Activated CD4-positive, alpha-beta T cell treated with anti-CD3 and anti-CD28 coated beads, Interleukin-2, amount 10 ng/mL, durations not matched to agents 7 days and 5 days (primary cell): ENCODE measurements around the gene GGA2. TPM values are rescaled to one million over a fixed set of nuclear protein-coding genes. Genes with fewer than 3 reads are reported as not detected.
A peak's percentile ranks its signal among the peaks of the same experiment; 100 is the strongest.
"Not testable (repeated sequence)": the region's sequence is repeated elsewhere in the genome, so short reads cannot be mapped to it uniquely, and the experiment has no call there.

ENCODE experiments used
- CTCF ChIA-PET: fragments of 350-600 bp; sonication (Branson Sonifier 250); formaldehyde crosslinking; loops from one replicate; lab custom pipeline; 2021; ENCODE audit warnings: antibody characterized with exemption; lab: Charles Lee
- POLR2A ChIA-PET: fragments of 350-600 bp; sonication (Branson Sonifier 250); formaldehyde crosslinking; loops from one replicate; lab custom pipeline; 2021; ENCODE audit warnings: antibody characterized with exemption; lab: Charles Lee
- DNase-seq: peaks from one replicate; pipeline ENCODE4 v3.0.0-alpha.2; 2020
- H3K27ac Mint-ChIP-seq: one replicate; pipeline ENCODE4 v1.8.0; 2021; ENCODE audit warnings: mild to moderate bottlenecking, moderate library complexity, mixed read lengths
- H3K27me3 Mint-ChIP-seq: one replicate; pipeline ENCODE4 v1.8.0; 2021; ENCODE audit warnings: mixed read lengths
- H3K36me3 Mint-ChIP-seq: one replicate; pipeline ENCODE4 v1.8.0; 2021; ENCODE audit warnings: low read depth, mixed read lengths
- H3K4me1 Mint-ChIP-seq: one replicate; pipeline ENCODE4 v1.8.0; 2021; ENCODE audit warnings: mixed read lengths
- H3K4me3 Mint-ChIP-seq: one replicate; pipeline ENCODE4 v1.8.0; 2021; ENCODE audit warnings: mild to moderate bottlenecking, moderate library complexity, mixed read lengths
- H3K9me3 Mint-ChIP-seq: one replicate; pipeline ENCODE4 v1.8.0; 2021; ENCODE audit warnings: mixed read lengths
- total RNA-seq, 2 experiments: library from RNA; stranded (reverse); gene quantifications; one replicate each; pipeline ENCODE4 v1.2.3, GENCODE V29; 2021

GGA2 gene
- total RNA-seq, 2 experiments from 2014 or later: 121 to 131 TPM

- H3K9me3 Mint-ChIP-seq: no peaks in the 10 kb centered on the region
- no peaks in the 10 kb centered on the region for H3K27me3 Mint-ChIP-seq
- H3K27ac Mint-ChIP-seq: peak overlapping the region; percentile 93
Observed at GRCh38 chr16:23452221-23452571, 58.1 kb downstream of the GGA2 start.

DNA sequence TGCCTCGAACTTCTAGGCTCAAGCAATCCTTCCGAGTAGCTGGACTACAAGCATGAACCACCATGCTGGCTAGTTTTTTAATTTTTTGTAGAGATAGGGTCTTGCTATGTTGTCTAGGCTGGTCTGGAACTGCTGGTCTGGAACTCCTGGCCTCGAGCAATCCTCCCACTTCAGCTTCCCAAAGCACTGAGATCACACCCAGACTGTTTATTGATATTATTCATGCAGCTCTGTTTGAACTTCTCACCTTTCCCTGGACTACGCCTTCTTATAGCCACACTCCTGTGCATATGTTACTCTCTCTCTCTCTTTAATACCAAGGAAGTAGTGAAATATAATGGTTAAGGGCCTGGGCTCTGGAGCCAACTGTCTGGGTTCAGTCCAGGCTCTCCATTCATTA, 61.9 kb downstream of the GGA2 start:
- Mint-ChIP-seq H3K36me3 (peaks cover 6% of the 10 kb centered on the region), H3K27me3 (no peaks in the 10 kb centered on the region), H3K27ac (no peak overlapping the region), H3K4me1 (peaks cover 23% of the 10 kb centered on the region), H3K9me3 (no peaks in the 10 kb centered on the region), H3K4me3 (no peak overlapping the region)
- ChIA-PET POLR2A (no interaction called here), CTCF (no interaction called here)
- DNase-seq: no peak

More at GRCh38 chr16:23452221-23452571, 58.1 kb downstream of the GGA2 start:
- Mint-ChIP-seq H3K4me1 (peaks cover 21% of the 10 kb centered on the region), H3K36me3 (peaks cover 1% of the 10 kb centered on the region), H3K4me3 (peak overlapping the region; percentile 97)
- ChIA-PET POLR2A (no interaction called here), CTCF (interaction anchor here (1.0 to 1.3 kb wide), 2 partner anchors 15 to 16 kb away, joined by 3 to 9 read pairs; no protein-coding TSS in a partner anchor)
- no peak for DNase-seq

GRCh38 chr16:23437542-23437941, 72.8 kb downstream of the GGA2 start:
- CTCF ChIA-PET: interaction anchor here (0.5 to 1.2 kb wide), 2 partner anchors 15 to 864 kb away, joined by 3 to 4 read pairs; partner anchors contain the start of gene COG7
- H3K27me3 Mint-ChIP-seq, POLR2A ChIA-PET, H3K4me3 Mint-ChIP-seq, H3K27ac Mint-ChIP-seq, H3K4me1 Mint-ChIP-seq, H3K9me3 Mint-ChIP-seq, DNase-seq: not testable (repeated sequence)
- peaks cover 23% of the 10 kb centered on the region for H3K36me3 Mint-ChIP-seq

DNA sequence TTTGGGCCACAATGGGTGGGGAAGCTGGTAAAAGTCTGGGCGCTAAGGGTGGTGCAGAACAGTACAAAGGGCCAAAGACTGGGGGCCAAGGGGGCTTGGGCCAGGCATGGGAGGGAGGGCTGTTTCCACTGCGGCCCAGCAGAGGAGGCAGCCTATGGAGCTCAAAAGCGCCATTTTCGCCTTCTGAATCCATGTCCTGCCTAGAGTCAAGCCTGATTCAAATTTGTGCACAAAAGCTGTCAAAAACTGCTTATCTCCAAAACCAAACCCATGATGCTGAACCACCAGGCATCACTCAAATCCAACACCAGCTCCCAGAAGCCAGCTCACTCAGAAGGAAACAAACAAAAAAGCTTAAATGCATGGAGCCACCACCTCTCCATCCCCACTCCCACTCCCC, 73.3 kb downstream of the GGA2 start:
- ChIA-PET POLR2A (no interaction called here), CTCF (interaction anchor here (1.2 kb wide), 1 partner anchor 16 kb away, joined by 3 read pairs; the partner anchor contains the start of gene COG7)
- no peak overlapping the region for H3K27ac Mint-ChIP-seq

DNA sequence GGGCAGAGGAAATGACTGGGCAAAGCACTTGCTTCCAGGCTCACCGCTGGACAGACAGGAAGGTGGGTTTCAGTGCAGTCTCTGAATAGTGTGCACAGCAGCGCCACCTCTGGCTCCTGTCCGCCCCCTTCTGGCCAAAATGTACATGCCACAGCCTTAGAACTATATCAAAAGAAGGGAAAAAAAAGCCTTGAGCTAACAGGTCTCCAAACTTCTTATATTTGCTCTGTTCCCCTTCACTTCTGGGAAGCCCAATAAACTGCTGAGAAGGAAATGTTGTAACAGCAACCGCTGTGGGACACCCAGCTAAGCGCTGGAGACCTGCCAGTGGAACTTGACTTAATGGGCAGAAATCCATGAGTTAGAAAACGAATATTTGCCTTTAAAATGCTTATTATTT, 74.8 kb downstream of the GGA2 start:
- Mint-ChIP-seq H3K27ac (no peak overlapping the region), H3K36me3 (peaks cover 21% of the 10 kb centered on the region), H3K4me3 (no peak overlapping the region), H3K9me3 (no peaks in the 10 kb centered on the region), H3K27me3 (no peaks in the 10 kb centered on the region), H3K4me1 (no peaks in the 10 kb centered on the region)
- CTCF ChIA-PET: interaction anchor here (0.6 to 3.0 kb wide), 16 partner anchors 8 to 639 kb away, joined by 3 to 15 read pairs (median 3); no protein-coding TSS in a partner anchor
- POLR2A ChIA-PET: no interaction called here
- peak; percentile 73 for DNase-seq

More for the DNA sequence above, 73.3 kb downstream of the GGA2 start:
- no peak for DNase-seq
- H3K4me1 Mint-ChIP-seq: no peaks in the 10 kb centered on the region
- no peaks in the 10 kb centered on the region for H3K9me3 Mint-ChIP-seq
- no peaks in the 10 kb centered on the region for H3K27me3 Mint-ChIP-seq
- no peak overlapping the region for H3K4me3 Mint-ChIP-seq
- peaks cover 24% of the 10 kb centered on the region for H3K36me3 Mint-ChIP-seq

- H3K27me3 Mint-ChIP-seq: no peaks in the 10 kb centered on the region
- H3K36me3 Mint-ChIP-seq: peaks cover 22% of the 10 kb centered on the region
- CTCF ChIA-PET: interaction anchor here (0.6 to 3.0 kb wide), 10 partner anchors 8 to 251 kb away, joined by 3 to 15 read pairs (median 4); partner anchors contain the start of gene SCNN1G
- no peaks in the 10 kb centered on the region for H3K4me1 Mint-ChIP-seq
- H3K27ac Mint-ChIP-seq: no peak overlapping the region
- POLR2A ChIA-PET: no interaction called here
- peak; percentile 60 for DNase-seq
- no peak overlapping the region for H3K4me3 Mint-ChIP-seq
- H3K9me3 Mint-ChIP-seq: no peaks in the 10 kb centered on the region
Observed at GRCh38 chr16:23434380-23434779, 75.9 kb downstream of the GGA2 start.

DNA sequence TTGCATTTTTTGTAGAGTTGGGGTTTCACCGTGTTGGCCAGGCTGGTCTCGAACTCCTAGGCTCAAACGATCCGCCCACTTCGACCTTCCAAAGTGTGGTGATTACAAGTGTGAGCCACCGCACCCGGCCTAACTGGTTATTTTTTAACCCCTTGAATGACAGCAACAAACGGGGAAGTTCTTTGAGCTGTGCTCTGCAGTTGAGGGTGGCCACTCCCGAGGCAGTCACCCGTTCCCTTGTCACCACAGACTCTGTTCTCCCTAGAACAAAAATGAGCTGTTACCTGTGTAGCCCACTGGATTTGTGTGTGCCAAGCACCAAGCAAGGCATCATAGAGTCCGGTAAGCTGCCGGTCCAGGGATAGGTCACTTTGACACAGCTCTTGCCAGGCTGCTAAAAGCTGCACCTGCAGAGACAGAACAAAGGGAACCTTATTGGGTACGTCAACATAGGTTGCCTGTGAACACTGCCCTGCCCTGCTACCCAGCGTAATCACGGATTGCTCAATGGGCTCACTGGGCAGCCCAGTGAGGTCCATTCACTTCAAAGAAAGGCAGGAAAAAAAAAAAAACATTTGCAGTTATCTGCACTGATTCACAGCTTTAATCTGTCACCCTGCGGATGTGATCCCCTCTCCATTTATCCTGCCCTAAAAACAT, 76.9 kb downstream of the GGA2 start:
- POLR2A ChIA-PET: no interaction called here
- Mint-ChIP-seq H3K27me3 (no peaks in the 10 kb centered on the region), H3K27ac (no peak overlapping the region), H3K36me3 (peaks cover 19% of the 10 kb centered on the region), H3K9me3 (no peaks in the 10 kb centered on the region), H3K4me1 (no peaks in the 10 kb centered on the region), H3K4me3 (no peak overlapping the region)
- CTCF ChIA-PET: interaction anchor here (0.5 to 3.0 kb wide), 9 partner anchors 8 to 362 kb away, joined by 3 to 15 read pairs (median 4); partner anchors contain the start of gene SCNN1G
- no peak for DNase-seq

GRCh38 chr16:23432176-23433128, 77.8 kb downstream of the GGA2 start:
- ChIA-PET CTCF (interaction anchor here (0.6 kb wide), 3 partner anchors 73 to 198 kb away, joined by 3 read pairs; no protein-coding TSS in a partner anchor), POLR2A (no interaction called here)
- no peaks in the 10 kb centered on the region for H3K4me1 Mint-ChIP-seq
- no peak overlapping the region for H3K4me3 Mint-ChIP-seq
- no peaks in the 10 kb centered on the region for H3K27me3 Mint-ChIP-seq
- no peaks in the 10 kb centered on the region for H3K9me3 Mint-ChIP-seq
- H3K36me3 Mint-ChIP-seq: peaks cover 17% of the 10 kb centered on the region
- no peak for DNase-seq
- no peak overlapping the region for H3K27ac Mint-ChIP-seq

DNA sequence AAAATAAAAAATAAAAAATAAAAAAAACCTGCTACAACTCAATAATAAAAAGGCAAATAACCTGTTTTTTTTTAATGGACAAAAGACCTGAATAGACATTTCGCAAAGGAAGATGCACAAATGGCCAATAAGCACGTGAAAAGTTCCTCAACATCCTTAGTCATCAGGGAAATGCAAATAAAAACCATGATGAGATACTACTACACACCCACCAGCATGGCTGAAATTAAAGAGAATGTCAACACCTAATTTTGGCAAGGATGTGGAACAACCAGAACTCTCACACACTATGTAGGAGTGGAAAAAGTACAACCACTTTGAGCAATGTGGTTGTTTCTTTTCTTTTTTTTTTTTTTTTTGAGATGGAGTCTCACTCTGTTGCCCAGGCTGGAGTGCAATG, 81.9 kb downstream of the GGA2 start:
- no peaks in the 10 kb centered on the region for H3K9me3 Mint-ChIP-seq
- peaks cover 17% of the 10 kb centered on the region for H3K36me3 Mint-ChIP-seq
- CTCF ChIA-PET: interaction anchor here (1.1 kb wide), 1 partner anchor 112 kb away, joined by 4 read pairs; no protein-coding TSS in a partner anchor
- no peak overlapping the region for H3K4me3 Mint-ChIP-seq
- no peaks in the 10 kb centered on the region for H3K27me3 Mint-ChIP-seq
- no peaks in the 10 kb centered on the region for H3K4me1 Mint-ChIP-seq
- no peak for DNase-seq
- H3K27ac Mint-ChIP-seq: no peak overlapping the region
- POLR2A ChIA-PET: no interaction called here

GRCh38 chr16:23424292-23424958, 85.9 kb downstream of the GGA2 start:
- no peaks in the 10 kb centered on the region for H3K4me1 Mint-ChIP-seq
- H3K27me3 Mint-ChIP-seq: no peaks in the 10 kb centered on the region
- H3K9me3 Mint-ChIP-seq: no peaks in the 10 kb centered on the region
- no peak for DNase-seq
- POLR2A ChIA-PET: no interaction called here
- H3K27ac Mint-ChIP-seq: no peak overlapping the region
- H3K4me3 Mint-ChIP-seq: no peak overlapping the region
- peaks cover 15% of the 10 kb centered on the region for H3K36me3 Mint-ChIP-seq
- CTCF ChIA-PET: interaction anchor here (1.9 kb wide), 1 partner anchor 10 kb away, joined by 15 read pairs; no protein-coding TSS in a partner anchor

- POLR2A ChIA-PET: no interaction called here
- Mint-ChIP-seq H3K27ac (no peak overlapping the region), H3K27me3 (no peaks in the 10 kb centered on the region)
Observed at GRCh38 chr16:23423496-23424049, 86.7 kb downstream of the GGA2 start.

GRCh38 chr16:23420011-23420410, 90.3 kb downstream of the GGA2 start:
- no peaks in the 10 kb centered on the region for H3K27me3 Mint-ChIP-seq
- H3K27ac Mint-ChIP-seq: no peak overlapping the region
- H3K4me1 Mint-ChIP-seq: no peaks in the 10 kb centered on the region
- no peak for DNase-seq
- H3K4me3 Mint-ChIP-seq: no peak overlapping the region
- H3K36me3 Mint-ChIP-seq: peaks cover 13% of the 10 kb centered on the region
- H3K9me3 Mint-ChIP-seq: no peaks in the 10 kb centered on the region
- CTCF ChIA-PET: interaction anchor here (1.1 kb wide), 2 partner anchors 9 to 14 kb away, joined by 3 read pairs; no protein-coding TSS in a partner anchor
- POLR2A ChIA-PET: no interaction called here

More at GRCh38 chr16:23423496-23424049, 86.7 kb downstream of the GGA2 start:
- no peak for DNase-seq
- CTCF ChIA-PET: no interaction called here
- Mint-ChIP-seq H3K4me3 (no peak overlapping the region), H3K4me1 (no peaks in the 10 kb centered on the region), H3K9me3 (no peaks in the 10 kb centered on the region), H3K36me3 (peaks cover 13% of the 10 kb centered on the region)
